ENCODE measurements around the gene HTR3E.
"Not testable (repeated sequence)": the region's sequence is repeated elsewhere in the genome, so short reads cannot be mapped to it uniquely, and the experiment has no call there.

Gene HTR3E

GRCh38 chr3:184117636-184118035 is 20.8 kb downstream of the HTR3E start:
- DNase-seq: no peak

GRCh38 chr3:184121031-184121430 is 24.2 kb downstream of the HTR3E start:
- not testable (repeated sequence) for DNase-seq

- no peak for DNase-seq
These were observed 29.1 kb downstream of the HTR3E start for GRCh38 chr3:184126006-184126405.

GRCh38 chr3:184129012-184129411 is 32.1 kb downstream of the HTR3E start:
- DNase-seq: no peak

- no peak for DNase-seq
These were observed 36.1 kb downstream of the HTR3E start for GRCh38 chr3:184132945-184133344.

GRCh38 chr3:184133840-184134745 is 37.2 kb downstream of the HTR3E start:
- peak; percentile 41 for DNase-seq

GRCh38 chr3:184134746-184135148 is 37.9 kb downstream of the HTR3E start:
- DNase-seq: no peak

- DNase-seq: peak; percentile 86
These were observed 38.5 kb downstream of the HTR3E start, which contains the start of gene EIF2B5 for GRCh38 chr3:184135149-184135910. Gene EIF2B5, plus strand, starts transcription at chr3:184135358. Its CDS starts 28 bp downstream, at chr3:184135386.

GRCh38 chr3:184135911-184136260 is 39.0 kb downstream of the HTR3E start:
- DNase-seq: no peak

- no peak for DNase-seq
These were observed 43.6 kb downstream of the HTR3E start for GRCh38 chr3:184140436-184140835.

- DNase-seq: no peak
These were observed 45.3 kb downstream of the HTR3E start for GRCh38 chr3:184142199-184142598.

- no peak for DNase-seq
These were observed 46.5 kb downstream of the HTR3E start for GRCh38 chr3:184143327-184143726.

GRCh38 chr3:184144505-184144904 is 47.6 kb downstream of the HTR3E start:
- no peak for DNase-seq

- peak; percentile 55 for DNase-seq
These were observed 48.3 kb downstream of the HTR3E start for GRCh38 chr3:184145111-184145524.

- no peak for DNase-seq
These were observed 48.9 kb downstream of the HTR3E start for GRCh38 chr3:184145751-184146270.

- DNase-seq: no peak
These were observed 51.2 kb downstream of the HTR3E start for GRCh38 chr3:184148076-184148475.

GRCh38 chr3:184149123-184149522 is 52.3 kb downstream of the HTR3E start:
- DNase-seq: no peak

- not testable (repeated sequence) for DNase-seq
These were observed 52.9 kb downstream of the HTR3E start for GRCh38 chr3:184149770-184150169.

GRCh38 chr3:184154885-184155643 is 58.2 kb downstream of the HTR3E start, which contains the start of gene DVL3:
Gene DVL3, plus strand, starts transcription at chr3:184155377. Its CDS starts 259 bp downstream, at chr3:184155636.
- DNase-seq: peak; percentile 23

- no peak for DNase-seq
These were observed 59.0 kb downstream of the HTR3E start for GRCh38 chr3:184155644-184156521.

GRCh38 chr3:184156522-184156955 is 59.7 kb downstream of the HTR3E start:
- no peak for DNase-seq

All from NCI-H2029 treated with DMSO at 0.1 percent for 48 hours (cell line).